Gastroesophageal sphincter (tissue), 4 donors: ENCODE measurements around the gene MDFIC. TPM values are rescaled to one million over a fixed set of nuclear protein-coding genes. Genes with fewer than 3 reads are reported as not detected.

Experiments
- ATAC-seq: fragments of 150-250 bp; one replicate; pipeline ENCODE4 v1.9.1; 2016; ENCODE audit warnings: mild to moderate bottlenecking, moderate library complexity
- H3K27ac ChIP-seq, 4 donors: fragments of 200-600 bp; sonication (generic) in 3 of 4; 1 replicate in 3 of 4; 2 replicates in 1 of 4; pipeline ENCODE4 v1.5.1; 2016 to 2019
- H3K27me3 ChIP-seq: fragments of 200-600 bp; sonication (generic); one replicate; pipeline ENCODE4 v1.5.1; 2019
- H3K36me3 ChIP-seq, 2 donors: fragments of 200-600 bp; sonication (generic); one replicate each; pipeline ENCODE4 v1.5.1; 2019; ENCODE audit warnings: control low read depth in 1 of 2
- H3K4me1 ChIP-seq, 3 donors: fragments of 200-600 bp; sonication (generic); 1 replicate in 2 of 3; 2 replicates in 1 of 3; pipeline ENCODE4 v1.5.1; 2016 to 2019; ENCODE audit warnings: control low read depth in 2 of 3
- H3K4me3 ChIP-seq, 2 donors: fragments of 200-600 bp; sonication (generic); one replicate each; pipeline ENCODE4 v1.5.1; 2019; ENCODE audit warnings: mild to moderate bottlenecking in 1 of 2, moderate library complexity in 1 of 2
- H3K9me3 ChIP-seq, 3 donors: fragments of 200-600 bp; sonication (generic); one replicate each; pipeline ENCODE4 v1.5.1; 2017 to 2019; ENCODE audit warnings: control low read depth in 2 of 3
- CTCF ChIP-seq, 4 experiments: fragments of 200-600 bp in 2 of 4; fragments of 450-650 bp in 2 of 4; sonication (generic) in 1 of 4; IDR thresholded peaks; one replicate each; pipeline ENCODE4 v1.5.1; 2017 to 2019; ENCODE audit warnings: antibody characterized with exemption in 4 of 4, mild to moderate bottlenecking in 2 of 4, moderate library complexity in 2 of 4
- EP300 ChIP-seq: sonication (generic); formaldehyde crosslinking; IDR thresholded peaks from one replicate; pipeline ENCODE4 v1.6.1; 2017; ENCODE audit warnings: antibody characterized with exemption, mild to moderate bottlenecking
- POLR2A ChIP-seq, 2 donors: fragments of 450-650 bp; IDR thresholded peaks; one replicate each; pipeline ENCODE4 v1.6.1; 2017; ENCODE audit warnings: antibody characterized with exemption in 2 of 2, mild to moderate bottlenecking in 2 of 2, moderate library complexity in 1 of 2
- POLR2AphosphoS5 ChIP-seq: sonication (generic); formaldehyde crosslinking; IDR thresholded peaks from one replicate; pipeline ENCODE4 v1.6.1; 2017; ENCODE audit warnings: antibody characterized with exemption
- WGBS, 2 donors: methylation state at CpG; one replicate each; pipeline ENCODE4 v1.1.5; 2018; ENCODE audit warnings: low coverage in 1 of 2; 5-methylcytosine and 5-hydroxymethylcytosine counted together
- total RNA-seq, 4 donors: library from RNA; depleted of rRNA; stranded (reverse); fragments of >200 nt; gene quantifications; one replicate each; pipeline ENCODE4 v1.1.0, GENCODE V29; 2016

MDFIC gene
- total RNA-seq, 4 donors from 2014 or later, result 30.3 to 73.5 (median 38.1) TPM

GRCh38 chr7:115037128-115037802, 115.4 kb downstream of the MDFIC start:
- TF ChIP-seq EP300 (no peak), POLR2AphosphoS5 (no peak), CTCF (IDR thresholded peaks at IDR 0.05) (no peak), POLR2A (IDR thresholded peaks at IDR 0.05) (no peak)
- H3K27ac ChIP-seq, result no peak overlapping the region
- no peak overlapping the region for H3K4me3 ChIP-seq
- H3K27me3 ChIP-seq, result no peaks in the 10 kb centered on the region
- no peaks in the 10 kb centered on the region for H3K4me1 ChIP-seq
- 68 to 82% methylated on average over 2 of the region's 2 CpGs for WGBS, 2 donors
- no peak for ATAC-seq
- no peaks in the 10 kb centered on the region for H3K36me3 ChIP-seq
- no peaks in the 10 kb centered on the region for H3K9me3 ChIP-seq

- no peak for ATAC-seq
- Histone ChIP-seq H3K9me3 (no peaks in the 10 kb centered on the region), H3K36me3 (no peaks in the 10 kb centered on the region), H3K4me1 (no peaks in the 10 kb centered on the region), H3K4me3 (no peak overlapping the region), H3K27me3 (no peaks in the 10 kb centered on the region), H3K27ac (no peak overlapping the region)
- WGBS, 2 donors, result 96 to 100% methylated on average over 2 to 4 of the region's 4 CpGs
- no peak for TF ChIP-seq POLR2AphosphoS5
- TF ChIP-seq CTCF (IDR thresholded peaks at IDR 0.05), result no peak
- no peak for TF ChIP-seq POLR2A (IDR thresholded peaks at IDR 0.05)
- no peak for TF ChIP-seq EP300
These were observed 116.3 kb downstream of the MDFIC start for GRCh38 chr7:115038158-115038557.

GRCh38 chr7:115040057-115040456, 118.2 kb downstream of the MDFIC start:
- WGBS, 2 donors, result 82 to 95% methylated on average over 8 of the region's 8 CpGs
- TF ChIP-seq CTCF (IDR thresholded peaks at IDR 0.05), result no peak
- no peak for TF ChIP-seq POLR2A (IDR thresholded peaks at IDR 0.05)
- TF ChIP-seq POLR2AphosphoS5, result no peak
- TF ChIP-seq EP300, result no peak
- H3K27me3 ChIP-seq, result no peaks in the 10 kb centered on the region

GRCh38 chr7:115040495-115040894, 118.6 kb downstream of the MDFIC start:
- Histone ChIP-seq H3K27me3 (no peaks in the 10 kb centered on the region), H3K4me3 (no peak overlapping the region), H3K27ac (no peak overlapping the region), H3K36me3 (no peaks in the 10 kb centered on the region), H3K4me1 (no peaks in the 10 kb centered on the region), H3K9me3 (no peaks in the 10 kb centered on the region)
- no peak for TF ChIP-seq POLR2A (IDR thresholded peaks at IDR 0.05)
- TF ChIP-seq EP300, result no peak
- no peak for TF ChIP-seq POLR2AphosphoS5
- no peak for TF ChIP-seq CTCF (IDR thresholded peaks at IDR 0.05)
- no peak for ATAC-seq

More at GRCh38 chr7:115040057-115040456, 118.2 kb downstream of the MDFIC start:
- Histone ChIP-seq H3K4me3 (no peak overlapping the region), H3K9me3 (no peaks in the 10 kb centered on the region), H3K4me1 (no peaks in the 10 kb centered on the region), H3K27ac (no peak overlapping the region), H3K36me3 (no peaks in the 10 kb centered on the region)
- ATAC-seq, result no peak

GRCh38 chr7:115042596-115042995, 120.7 kb downstream of the MDFIC start:
- H3K4me1 ChIP-seq, result no peaks in the 10 kb centered on the region
- no peaks in the 10 kb centered on the region for H3K9me3 ChIP-seq
- no peak for ATAC-seq
- TF ChIP-seq EP300, result no peak
- no peak for TF ChIP-seq POLR2AphosphoS5
- TF ChIP-seq CTCF (IDR thresholded peaks at IDR 0.05), result no peak
- TF ChIP-seq POLR2A (IDR thresholded peaks at IDR 0.05), result no peak
- H3K27ac ChIP-seq, result no peak overlapping the region
- no peaks in the 10 kb centered on the region for H3K36me3 ChIP-seq
- H3K27me3 ChIP-seq, result no peaks in the 10 kb centered on the region
- H3K4me3 ChIP-seq, result no peak overlapping the region
- WGBS, 2 donors, result 49 to 82% methylated on average over 2 of the region's 2 CpGs
